GM23338 (cell line): ENCODE data around the gene WT1. TPM values are rescaled to one million over a fixed set of nuclear protein-coding genes. Genes with fewer than 3 reads are reported as not detected.

Experiments
- ATAC-seq: fragments of 200-7000 bp; cut with Tn5 transposase; 3 replicates; pipeline ENCODE4 v1.9.1; 2020
- DNase-seq: peaks from one replicate; pipeline ENCODE4 v3.0.0-alpha.2; 2015; ENCODE audit warnings: low spot score
- H2AFZ ChIP-seq: fragments of 200-600 bp; sonication (generic); 2 replicates; pipeline ENCODE4 v1.8.0; 2016; ENCODE audit warnings: antibody characterized with exemption, mild to moderate bottlenecking, moderate library complexity
- H3F3A ChIP-seq: fragments of 200-600 bp; sonication (generic); replicated peaks from 2 replicates; pipeline ENCODE4 v1.8.0; 2017; ENCODE audit warnings: antibody characterized with exemption, mixed run types, low read depth
- H3K27ac ChIP-seq: fragments of 200-600 bp; sonication (generic); 2 replicates; pipeline ENCODE4 v1.6.1; 2016; ENCODE audit warnings: low read depth
- H3K27me3 ChIP-seq: fragments of 200-600 bp; sonication (generic); 2 replicates; pipeline ENCODE4 v1.8.0; 2016; ENCODE audit warnings: mild to moderate bottlenecking, mixed run types, moderate library complexity; ENCODE audit not compliant: insufficient read depth
- H3K36me3 ChIP-seq: fragments of 200-600 bp; sonication (generic); 2 replicates; pipeline ENCODE4 v1.8.0; 2016; ENCODE audit warnings: mild to moderate bottlenecking; ENCODE audit not compliant: insufficient read depth
- H3K4me1 ChIP-seq: fragments of 200-600 bp; sonication (generic); 2 replicates; pipeline ENCODE4 v1.8.0; 2016; ENCODE audit warnings: mild to moderate bottlenecking, moderate library complexity; ENCODE audit not compliant: insufficient read depth
- H3K4me2 ChIP-seq: fragments of 200-600 bp; sonication (generic); 2 replicates; pipeline ENCODE4 v1.7.1; 2017; ENCODE audit warnings: mixed run types
- H3K4me3 ChIP-seq: fragments of 200-600 bp; sonication (generic); 2 replicates; pipeline ENCODE4 v1.6.1; 2016; ENCODE audit warnings: mixed run types
- H3K79me2 ChIP-seq: fragments of 200-600 bp; sonication (generic); replicated peaks from 2 replicates; pipeline ENCODE4 v1.8.0; 2017; ENCODE audit warnings: mild to moderate bottlenecking; ENCODE audit not compliant: insufficient read depth
- H3K9me2 ChIP-seq: fragments of 200-600 bp; sonication (generic); 2 replicates; pipeline ENCODE4 v1.8.0; 2017; ENCODE audit not compliant: insufficient read depth
- H4K20me1 ChIP-seq: fragments of 200-600 bp; sonication (generic); replicated peaks from 2 replicates; pipeline ENCODE4 v1.8.0; 2017; ENCODE audit warnings: mild to moderate bottlenecking; ENCODE audit not compliant: insufficient read depth
- H3K27ac Mint-ChIP-seq: 2 replicates; pipeline ENCODE4 v1.8.0; 2020; ENCODE audit warnings: inconsistent platforms, mild to moderate bottlenecking, moderate library complexity, mixed read lengths
- H3K27me3 Mint-ChIP-seq: 3 replicates; pipeline ENCODE4 v1.8.0; 2022; ENCODE audit warnings: low read depth, mild to moderate bottlenecking, moderate library complexity, mixed read lengths, inconsistent platforms; ENCODE audit not compliant: insufficient read depth, poor library complexity
- H3K36me3 Mint-ChIP-seq: 3 replicates; pipeline ENCODE4 v1.8.0; 2021; ENCODE audit warnings: low read depth, mild to moderate bottlenecking, inconsistent platforms, moderate library complexity, mixed read lengths
- H3K4me1 Mint-ChIP-seq: 3 replicates; pipeline ENCODE4 v1.8.0; 2020; ENCODE audit warnings: mild to moderate bottlenecking, inconsistent platforms, mixed read lengths
- H3K4me3 Mint-ChIP-seq: 3 replicates; pipeline ENCODE4 v1.8.0; 2021; ENCODE audit warnings: moderate library complexity, mild to moderate bottlenecking, inconsistent platforms, mixed read lengths
- H3K9me3 Mint-ChIP-seq: 3 replicates; pipeline ENCODE4 v1.8.0; 2020; ENCODE audit warnings: moderate library complexity, mild to moderate bottlenecking, inconsistent platforms, mixed read lengths
- CREB1 ChIP-seq: fragments of 250-450 bp; sonication (Bioruptor Pico); IDR thresholded peaks from 2 replicates; pipeline ENCODE4 v1.5.0; 2020; ENCODE audit warnings: low read depth, mild to moderate bottlenecking, moderate library complexity
- EZH2 ChIP-seq: fragments of 200-600 bp; sonication (generic); IDR thresholded peaks from one replicate; pipeline ENCODE4 v1.8.0; 2017; ENCODE audit warnings: antibody characterized with exemption, mild to moderate bottlenecking, low read depth; ENCODE audit not compliant: unreplicated experiment
- EZH2phosphoT487 ChIP-seq: fragments of 200-600 bp; sonication (generic); IDR thresholded peaks from one replicate; pipeline ENCODE4 v1.8.1; 2018; ENCODE audit warnings: antibody characterized with exemption; ENCODE audit not compliant: unreplicated experiment
- NANOG ChIP-seq: IDR thresholded peaks from 2 replicates; pipeline ENCODE4 v1.6.1; 2016; ENCODE audit warnings: antibody characterized with exemption, borderline replicate concordance
- POLR2AphosphoS5 ChIP-seq: IDR thresholded peaks from 2 replicates; pipeline ENCODE4 v1.6.1; 2016; ENCODE audit warnings: antibody characterized with exemption, low read depth
- STAT1 ChIP-seq: IDR thresholded peaks from one replicate; pipeline ENCODE4 v1.6.1; 2016; ENCODE audit warnings: antibody characterized with exemption; ENCODE audit not compliant: unreplicated experiment
- ZNF114 ChIP-seq: fragments of 250-450 bp; sonication (Bioruptor Pico); IDR thresholded peaks from 2 replicates; pipeline ENCODE4 v1.5.0; 2020; ENCODE audit warnings: mild to moderate bottlenecking, moderate library complexity
- ZNF331 ChIP-seq: fragments of 250-450 bp; sonication (Bioruptor Pico); IDR thresholded peaks from 2 replicates; pipeline ENCODE4 v1.5.0; 2020; ENCODE audit warnings: low read depth, mild to moderate bottlenecking, moderate library complexity
- polyA plus RNA-seq: library from polyadenylated mRNA; unstranded; fragments of >200 nt; fragmentation: Nextera tagmentation; extraction: Ambion mirVana; gene quantifications from 2 replicates; pipeline ENCODE4 v1.2.1, GENCODE V29; 2016
- total RNA-seq: library from RNA; depleted of rRNA; stranded (reverse); fragments of >200 nt; shearing (Covaris generic); gene quantifications from 2 replicates; pipeline ENCODE4 v1.2.3, GENCODE V29; 2014
- TF ChIP-seq, protein P1 (sequence below): fragments of 250-450 bp; sonication (Bioruptor Pico); IDR thresholded peaks from 2 replicates; pipeline ENCODE4 v1.5.0; 2020; ENCODE audit warnings: mild to moderate bottlenecking, moderate library complexity
- TF ChIP-seq, protein P2 (sequence below), 2 experiments: fragments of 200-600 bp in 1 of 2; sonication (generic) in 1 of 2; conservative IDR thresholded peaks; 2 replicates each; pipeline versions ENCODE4 v1.5.1 to v1.6.1; 2016 to 2017; ENCODE audit warnings: antibody characterized with exemption in 2 of 2, low read depth in 2 of 2, mild to moderate bottlenecking in 2 of 2, moderate library complexity in 1 of 2
- TF ChIP-seq, protein P3 (sequence below): IDR thresholded peaks from one replicate; pipeline ENCODE4 v1.6.1; 2018; ENCODE audit warnings: antibody characterized with exemption; ENCODE audit not compliant: unreplicated experiment
- TF ChIP-seq, protein P4 (sequence below): IDR thresholded peaks from 2 replicates; pipeline ENCODE4 v1.6.1; 2016; ENCODE audit warnings: antibody characterized with exemption

WT1 gene
- total and polyA plus RNA-seq, 2 experiments from 2014 or later = 0.21 TPM; not detected in 1

DNA sequence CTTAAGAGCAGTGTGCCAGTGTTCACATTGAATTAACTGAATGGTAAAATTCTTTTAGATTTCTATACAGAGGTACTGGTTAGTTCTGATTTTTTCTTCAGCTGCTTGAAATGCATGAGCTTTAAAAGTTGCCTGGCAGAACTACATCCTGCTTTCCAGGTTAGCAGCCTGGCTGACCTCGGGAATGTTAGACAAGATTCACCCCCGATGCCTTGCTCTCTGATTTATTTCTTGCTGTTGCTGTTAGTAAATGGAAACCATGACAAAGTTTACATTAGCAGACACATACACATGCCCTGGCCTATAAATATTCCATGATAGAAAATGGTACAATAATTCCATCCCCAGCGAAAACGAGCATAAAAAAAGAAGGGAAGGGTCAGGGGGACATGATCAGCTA is 47.0 kb downstream of the WT1 start (continued):
- TF ChIP-seq, protein P1, sequence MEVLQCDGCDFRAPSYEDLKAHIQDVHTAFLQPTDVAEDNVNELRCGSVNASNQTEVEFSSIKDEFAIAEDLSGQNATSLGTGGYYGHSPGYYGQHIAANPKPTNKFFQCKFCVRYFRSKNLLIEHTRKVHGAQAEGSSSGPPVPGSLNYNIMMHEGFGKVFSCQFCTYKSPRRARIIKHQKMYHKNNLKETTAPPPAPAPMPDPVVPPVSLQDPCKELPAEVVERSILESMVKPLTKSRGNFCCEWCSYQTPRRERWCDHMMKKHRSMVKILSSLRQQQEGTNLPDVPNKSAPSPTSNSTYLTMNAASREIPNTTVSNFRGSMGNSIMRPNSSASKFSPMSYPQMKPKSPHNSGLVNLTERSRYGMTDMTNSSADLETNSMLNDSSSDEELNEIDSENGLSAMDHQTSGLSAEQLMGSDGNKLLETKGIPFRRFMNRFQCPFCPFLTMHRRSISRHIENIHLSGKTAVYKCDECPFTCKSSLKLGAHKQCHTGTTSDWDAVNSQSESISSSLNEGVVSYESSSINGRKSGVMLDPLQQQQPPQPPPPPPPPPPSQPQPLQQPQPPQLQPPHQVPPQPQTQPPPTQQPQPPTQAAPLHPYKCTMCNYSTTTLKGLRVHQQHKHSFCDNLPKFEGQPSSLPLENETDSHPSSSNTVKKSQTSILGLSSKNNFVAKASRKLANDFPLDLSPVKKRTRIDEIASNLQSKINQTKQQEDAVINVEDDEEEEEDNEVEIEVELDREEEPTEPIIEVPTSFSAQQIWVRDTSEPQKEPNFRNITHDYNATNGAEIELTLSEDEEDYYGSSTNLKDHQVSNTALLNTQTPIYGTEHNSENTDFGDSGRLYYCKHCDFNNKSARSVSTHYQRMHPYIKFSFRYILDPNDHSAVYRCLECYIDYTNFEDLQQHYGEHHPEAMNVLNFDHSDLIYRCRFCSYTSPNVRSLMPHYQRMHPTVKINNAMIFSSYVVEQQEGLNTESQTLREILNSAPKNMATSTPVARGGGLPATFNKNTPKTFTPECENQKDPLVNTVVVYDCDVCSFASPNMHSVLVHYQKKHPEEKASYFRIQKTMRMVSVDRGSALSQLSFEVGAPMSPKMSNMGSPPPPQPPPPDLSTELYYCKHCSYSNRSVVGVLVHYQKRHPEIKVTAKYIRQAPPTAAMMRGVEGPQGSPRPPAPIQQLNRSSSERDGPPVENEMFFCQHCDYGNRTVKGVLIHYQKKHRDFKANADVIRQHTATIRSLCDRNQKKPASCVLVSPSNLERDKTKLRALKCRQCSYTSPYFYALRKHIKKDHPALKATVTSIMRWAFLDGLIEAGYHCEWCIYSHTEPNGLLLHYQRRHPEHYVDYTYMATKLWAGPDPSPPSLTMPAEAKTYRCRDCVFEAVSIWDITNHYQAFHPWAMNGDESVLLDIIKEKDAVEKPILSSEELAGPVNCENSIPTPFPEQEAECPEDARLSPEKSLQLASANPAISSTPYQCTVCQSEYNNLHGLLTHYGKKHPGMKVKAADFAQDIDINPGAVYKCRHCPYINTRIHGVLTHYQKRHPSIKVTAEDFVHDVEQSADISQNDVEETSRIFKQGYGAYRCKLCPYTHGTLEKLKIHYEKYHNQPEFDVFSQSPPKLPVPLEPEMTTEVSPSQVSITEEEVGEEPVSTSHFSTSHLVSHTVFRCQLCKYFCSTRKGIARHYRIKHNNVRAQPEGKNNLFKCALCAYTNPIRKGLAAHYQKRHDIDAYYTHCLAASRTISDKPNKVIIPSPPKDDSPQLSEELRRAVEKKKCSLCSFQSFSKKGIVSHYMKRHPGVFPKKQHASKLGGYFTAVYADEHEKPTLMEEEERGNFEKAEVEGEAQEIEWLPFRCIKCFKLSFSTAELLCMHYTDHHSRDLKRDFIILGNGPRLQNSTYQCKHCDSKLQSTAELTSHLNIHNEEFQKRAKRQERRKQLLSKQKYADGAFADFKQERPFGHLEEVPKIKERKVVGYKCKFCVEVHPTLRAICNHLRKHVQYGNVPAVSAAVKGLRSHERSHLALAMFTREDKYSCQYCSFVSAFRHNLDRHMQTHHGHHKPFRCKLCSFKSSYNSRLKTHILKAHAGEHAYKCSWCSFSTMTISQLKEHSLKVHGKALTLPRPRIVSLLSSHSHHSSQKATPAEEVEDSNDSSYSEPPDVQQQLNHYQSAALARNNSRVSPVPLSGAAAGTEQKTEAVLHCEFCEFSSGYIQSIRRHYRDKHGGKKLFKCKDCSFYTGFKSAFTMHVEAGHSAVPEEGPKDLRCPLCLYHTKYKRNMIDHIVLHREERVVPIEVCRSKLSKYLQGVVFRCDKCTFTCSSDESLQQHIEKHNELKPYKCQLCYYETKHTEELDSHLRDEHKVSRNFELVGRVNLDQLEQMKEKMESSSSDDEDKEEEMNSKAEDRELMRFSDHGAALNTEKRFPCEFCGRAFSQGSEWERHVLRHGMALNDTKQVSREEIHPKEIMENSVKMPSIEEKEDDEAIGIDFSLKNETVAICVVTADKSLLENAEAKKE (CRISPR knock-in tag) = no peak
- no peak for TF ChIP-seq CREB1 (CRISPR knock-in tag)

DNA sequence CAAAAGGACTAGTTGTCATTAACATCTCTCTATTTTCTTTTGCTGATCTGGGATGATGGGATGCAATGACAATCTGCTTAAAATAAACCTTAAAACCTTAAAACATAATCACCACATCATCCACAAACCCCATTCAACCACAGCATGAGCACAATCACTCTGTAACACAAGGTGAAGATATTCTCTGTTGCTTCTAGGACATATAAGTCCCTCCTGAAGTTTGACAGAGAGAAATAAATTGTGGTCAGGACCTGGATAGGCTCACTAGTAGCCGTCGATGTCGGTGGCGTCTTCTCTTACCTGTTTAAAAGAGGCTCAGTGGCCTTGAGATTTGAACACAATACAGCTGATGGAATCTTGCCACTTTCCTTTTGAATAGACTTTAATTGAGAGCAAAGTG is 47.9 kb downstream of the WT1 start:
- Histone ChIP-seq H3F3A (no peaks in the 10 kb centered on the region), H3K79me2 (no peaks in the 10 kb centered on the region), H3K9me2 (no peaks in the 10 kb centered on the region), H3K4me2 (no peak overlapping the region), H2AFZ (no peak overlapping the region; the same call in 1 of the 2 replicates), H3K27me3 (0 out of 2 replicates have a peak, but pooled peaks cover 3% of the 10 kb centered on the region), H4K20me1 (no peaks in the 10 kb centered on the region), H3K4me3 (no peak overlapping the region), H3K27ac (no peak overlapping the region), H3K4me1 (peaks cover 9% of the 10 kb centered on the region; the same call in 1 of the 2 replicates), H3K36me3 (no peaks in the 10 kb centered on the region)
- no peak for ATAC-seq
- Mint-ChIP-seq H3K27ac (no peak overlapping the region), H3K36me3 (no peaks in the 10 kb centered on the region), H3K9me3 (no peaks in the 10 kb centered on the region), H3K4me1 (peaks cover 12% of the 10 kb centered on the region), H3K4me3 (no peak overlapping the region), H3K27me3 (peaks cover 5% of the 10 kb centered on the region)
- no peak for DNase-seq
- TF ChIP-seq, protein P2, sequence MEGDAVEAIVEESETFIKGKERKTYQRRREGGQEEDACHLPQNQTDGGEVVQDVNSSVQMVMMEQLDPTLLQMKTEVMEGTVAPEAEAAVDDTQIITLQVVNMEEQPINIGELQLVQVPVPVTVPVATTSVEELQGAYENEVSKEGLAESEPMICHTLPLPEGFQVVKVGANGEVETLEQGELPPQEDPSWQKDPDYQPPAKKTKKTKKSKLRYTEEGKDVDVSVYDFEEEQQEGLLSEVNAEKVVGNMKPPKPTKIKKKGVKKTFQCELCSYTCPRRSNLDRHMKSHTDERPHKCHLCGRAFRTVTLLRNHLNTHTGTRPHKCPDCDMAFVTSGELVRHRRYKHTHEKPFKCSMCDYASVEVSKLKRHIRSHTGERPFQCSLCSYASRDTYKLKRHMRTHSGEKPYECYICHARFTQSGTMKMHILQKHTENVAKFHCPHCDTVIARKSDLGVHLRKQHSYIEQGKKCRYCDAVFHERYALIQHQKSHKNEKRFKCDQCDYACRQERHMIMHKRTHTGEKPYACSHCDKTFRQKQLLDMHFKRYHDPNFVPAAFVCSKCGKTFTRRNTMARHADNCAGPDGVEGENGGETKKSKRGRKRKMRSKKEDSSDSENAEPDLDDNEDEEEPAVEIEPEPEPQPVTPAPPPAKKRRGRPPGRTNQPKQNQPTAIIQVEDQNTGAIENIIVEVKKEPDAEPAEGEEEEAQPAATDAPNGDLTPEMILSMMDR (conservative IDR thresholded peaks at IDR 0.05; ENCODE audit: low read depth in 2 of 2) = no peak
- TF ChIP-seq ZNF114 (CRISPR knock-in tag) (no peak), CREB1 (CRISPR knock-in tag) (no peak), EZH2phosphoT487 (no peak), EZH2 (no peak), POLR2AphosphoS5 (no peak), ZNF331 (no peak), NANOG (no peak), STAT1 (no peak)
- TF ChIP-seq, protein P3, sequence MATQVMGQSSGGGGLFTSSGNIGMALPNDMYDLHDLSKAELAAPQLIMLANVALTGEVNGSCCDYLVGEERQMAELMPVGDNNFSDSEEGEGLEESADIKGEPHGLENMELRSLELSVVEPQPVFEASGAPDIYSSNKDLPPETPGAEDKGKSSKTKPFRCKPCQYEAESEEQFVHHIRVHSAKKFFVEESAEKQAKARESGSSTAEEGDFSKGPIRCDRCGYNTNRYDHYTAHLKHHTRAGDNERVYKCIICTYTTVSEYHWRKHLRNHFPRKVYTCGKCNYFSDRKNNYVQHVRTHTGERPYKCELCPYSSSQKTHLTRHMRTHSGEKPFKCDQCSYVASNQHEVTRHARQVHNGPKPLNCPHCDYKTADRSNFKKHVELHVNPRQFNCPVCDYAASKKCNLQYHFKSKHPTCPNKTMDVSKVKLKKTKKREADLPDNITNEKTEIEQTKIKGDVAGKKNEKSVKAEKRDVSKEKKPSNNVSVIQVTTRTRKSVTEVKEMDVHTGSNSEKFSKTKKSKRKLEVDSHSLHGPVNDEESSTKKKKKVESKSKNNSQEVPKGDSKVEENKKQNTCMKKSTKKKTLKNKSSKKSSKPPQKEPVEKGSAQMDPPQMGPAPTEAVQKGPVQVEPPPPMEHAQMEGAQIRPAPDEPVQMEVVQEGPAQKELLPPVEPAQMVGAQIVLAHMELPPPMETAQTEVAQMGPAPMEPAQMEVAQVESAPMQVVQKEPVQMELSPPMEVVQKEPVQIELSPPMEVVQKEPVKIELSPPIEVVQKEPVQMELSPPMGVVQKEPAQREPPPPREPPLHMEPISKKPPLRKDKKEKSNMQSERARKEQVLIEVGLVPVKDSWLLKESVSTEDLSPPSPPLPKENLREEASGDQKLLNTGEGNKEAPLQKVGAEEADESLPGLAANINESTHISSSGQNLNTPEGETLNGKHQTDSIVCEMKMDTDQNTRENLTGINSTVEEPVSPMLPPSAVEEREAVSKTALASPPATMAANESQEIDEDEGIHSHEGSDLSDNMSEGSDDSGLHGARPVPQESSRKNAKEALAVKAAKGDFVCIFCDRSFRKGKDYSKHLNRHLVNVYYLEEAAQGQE = no peak
- TF ChIP-seq, protein P4, sequence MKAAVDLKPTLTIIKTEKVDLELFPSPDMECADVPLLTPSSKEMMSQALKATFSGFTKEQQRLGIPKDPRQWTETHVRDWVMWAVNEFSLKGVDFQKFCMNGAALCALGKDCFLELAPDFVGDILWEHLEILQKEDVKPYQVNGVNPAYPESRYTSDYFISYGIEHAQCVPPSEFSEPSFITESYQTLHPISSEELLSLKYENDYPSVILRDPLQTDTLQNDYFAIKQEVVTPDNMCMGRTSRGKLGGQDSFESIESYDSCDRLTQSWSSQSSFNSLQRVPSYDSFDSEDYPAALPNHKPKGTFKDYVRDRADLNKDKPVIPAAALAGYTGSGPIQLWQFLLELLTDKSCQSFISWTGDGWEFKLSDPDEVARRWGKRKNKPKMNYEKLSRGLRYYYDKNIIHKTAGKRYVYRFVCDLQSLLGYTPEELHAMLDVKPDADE = no peak
